Ovary (tissue), 9 donors: Measurements from ENCODE around the gene FOXP1. TPM values are rescaled to one million over a fixed set of nuclear protein-coding genes. Genes with fewer than 3 reads are reported as not detected.

ENCODE experiments used
- DNase-seq, 5 donors: peaks; one replicate each; pipeline ENCODE4 v3.0.0-alpha.2; 2019 to 2020
- H3K27ac ChIP-seq, 2 donors: fragments of 200-600 bp; one replicate each; pipeline versions ENCODE4 v1.5.1 to v1.8.0; 2019 to 2022
- H3K27me3 ChIP-seq: fragments of 200-600 bp; one replicate; pipeline ENCODE4 v1.8.0; 2022
- H3K36me3 ChIP-seq: fragments of 200-600 bp; sonication (generic); one replicate; pipeline ENCODE4 v1.5.1; 2019
- H3K4me1 ChIP-seq: one replicate; pipeline ENCODE4 v1.8.1; 2013; ENCODE audit warnings: mild to moderate bottlenecking, moderate library complexity; ENCODE audit not compliant: insufficient read depth
- H3K4me3 ChIP-seq: fragments of 200-600 bp; sonication (generic); one replicate; pipeline ENCODE4 v1.5.1; 2017
- H3K9me3 ChIP-seq, 2 donors: fragments of 200-600 bp in 1 of 2; sonication (generic) in 1 of 2; one replicate each; pipeline versions ENCODE4 v1.5.1 to v1.8.1; 2013 to 2019; ENCODE audit warnings: mild to moderate bottlenecking in 1 of 2, moderate library complexity in 1 of 2
- CTCF ChIP-seq, 3 donors: fragments of 450-650 bp in 2 of 3; fragments of 200-600 bp in 1 of 3; IDR thresholded peaks; one replicate each; pipeline versions ENCODE4 v1.5.1 to v1.8.0; 2016 to 2022; ENCODE audit warnings: antibody characterized with exemption in 3 of 3, mild to moderate bottlenecking in 1 of 3
- EP300 ChIP-seq: sonication (generic); formaldehyde crosslinking; IDR thresholded peaks from one replicate; pipeline ENCODE4 v1.6.1; 2017; ENCODE audit warnings: antibody characterized with exemption
- POLR2A ChIP-seq: fragments of 450-650 bp; IDR thresholded peaks from one replicate; pipeline ENCODE4 v1.6.1; 2017; ENCODE audit warnings: antibody characterized with exemption, mild to moderate bottlenecking, moderate library complexity
- WGBS, 3 donors: extraction: QIAGEN DNeasy Blood & Tissue Kit in 1 of 3; methylation state at CpG; one replicate each; pipeline versions ENCODE4 v1.1.5 to v1.1.7; 2013 to 2017; 5-methylcytosine and 5-hydroxymethylcytosine counted together
- intact Hi-C, 4 donors: fragments of 100-400 bp; cut with DNase I; formaldehyde crosslinking; loops; one replicate each; pipeline versions ENCODE4 v1.11.0 to v1.15.1; 2022 to 2023
- polyA plus RNA-seq, 2 donors: library from polyadenylated mRNA; stranded (reverse); fragments of 200-250 nt in 1 of 2; fragments of 350-450 nt in 1 of 2; fragmentation: Illumina TruSeq in 1 of 2; extraction: RNeasy Lipid Tissue Mini Kit (QIAGEN cat#74804) in 1 of 2; gene quantifications; one replicate each; pipeline ENCODE4 v1.2.3, GENCODE V29; 2013 to 2014
- total RNA-seq, 7 donors: library from RNA; depleted of rRNA in 2 of 7; stranded (reverse); fragments of >200 nt in 2 of 7; fragmentation: NEBNext Ultra II Directional in 3 of 7; extraction: Animal tissue kit (Norgen Biotek cat#: 25700) in 3 of 7; gene quantifications; one replicate each; pipeline versions ENCODE4 v1.1.0 to v1.2.4, GENCODE V29; 2016 to 2023
- donor health status: DM: no; HTN: no; CAD: no; lungs with moderate emphysema.
- donor health status: DM: no; HTN: no; CAD: no.
- donor health status: Bipolar disorder and iron deficiency.
- donor health status: DM: yes; HTN: yes; CAD: no.
- donor health status: DM: no; HTN: no; CAD: no.
- donor health status: DM: yes; HTN: yes; CAD: no.

Gene FOXP1
- total and polyA plus RNA-seq, 9 donors, result 31.7 to 126 (median 114) TPM

DNA sequence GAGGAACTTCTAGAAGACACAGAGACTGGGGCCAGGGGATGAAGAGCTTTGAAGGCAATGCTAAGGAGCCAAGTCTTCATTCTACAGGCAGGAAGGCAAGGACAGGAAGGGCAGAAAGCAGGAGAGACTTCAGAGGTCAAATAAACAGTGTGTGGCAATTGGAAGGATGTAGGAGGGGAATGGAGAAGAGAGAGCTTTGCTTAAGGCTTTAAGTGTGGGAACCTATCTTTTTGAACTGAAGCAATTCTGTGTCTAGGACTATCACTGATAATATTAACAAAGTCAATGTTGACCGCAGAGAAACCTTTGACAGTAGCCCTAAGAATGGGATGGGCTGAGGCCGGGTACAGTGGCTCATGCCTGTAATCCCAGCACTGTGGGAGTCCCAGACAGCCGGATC, 325.0 kb downstream of the FOXP1 start:
- TF ChIP-seq POLR2A, result no peak
- TF ChIP-seq EP300, result no peak
- no peak for TF ChIP-seq CTCF (IDR thresholded peaks at IDR 0.05)
- DNase-seq, result no peak
- Histone ChIP-seq H3K27me3 (no peaks in the 10 kb centered on the region), H3K4me3 (no peak overlapping the region), H3K27ac (no peak overlapping the region), H3K9me3 (no peaks in the 10 kb centered on the region), H3K4me1 (peaks cover 6% of the 10 kb centered on the region), H3K36me3 (no peaks in the 10 kb centered on the region)
- 91 to 98% (median 93%) methylated on average over 3 of the region's 3 CpGs for WGBS, 3 donors
- intact Hi-C loops, result no loop called here

GRCh38 chr3:71258116-71258515, 325.4 kb downstream of the FOXP1 start:
- DNase-seq, result no peak
- Histone ChIP-seq H3K4me1 (peaks cover 6% of the 10 kb centered on the region), H3K4me3 (no peak overlapping the region), H3K27me3 (no peaks in the 10 kb centered on the region), H3K27ac (no peak overlapping the region), H3K9me3 (no peaks in the 10 kb centered on the region), H3K36me3 (no peaks in the 10 kb centered on the region)
- intact Hi-C loops, result no loop called here
- 71 to 80% (median 76%) methylated on average over 1 of the region's 1 CpG for WGBS, 3 donors
- TF ChIP-seq POLR2A (no peak), CTCF (IDR thresholded peaks at IDR 0.05) (no peak), EP300 (no peak)

DNA sequence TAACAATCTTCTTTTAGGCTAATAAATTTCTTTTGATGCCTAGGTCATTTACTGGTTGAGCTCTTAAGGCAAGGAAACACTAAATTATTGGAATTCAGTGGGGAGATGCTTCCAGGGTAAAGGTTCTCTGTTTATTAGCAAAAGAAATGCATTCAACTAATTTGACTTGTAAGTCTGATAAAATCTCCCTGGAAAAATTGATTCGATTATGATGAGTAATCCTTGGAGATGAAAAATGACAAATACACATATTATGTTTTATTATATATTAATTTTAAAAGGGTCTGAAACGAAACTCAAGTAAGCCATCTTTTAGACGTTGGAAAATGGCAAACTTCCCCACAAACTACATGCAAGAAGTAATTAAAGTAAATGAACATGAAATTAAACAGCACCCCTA, 328.0 kb downstream of the FOXP1 start:
- Histone ChIP-seq H3K4me3 (no peak overlapping the region), H3K36me3 (no peaks in the 10 kb centered on the region), H3K27ac (no peak overlapping the region), H3K27me3 (no peaks in the 10 kb centered on the region), H3K9me3 (no peaks in the 10 kb centered on the region), H3K4me1 (peaks cover 6% of the 10 kb centered on the region)
- DNase-seq, result no peak
- WGBS, 3 donors, result 87 to 95% (median 89%) methylated on average over 3 of the region's 3 CpGs
- TF ChIP-seq POLR2A (no peak), EP300 (no peak), CTCF (IDR thresholded peaks at IDR 0.05) (no peak)
- intact Hi-C loops, result no loop called here

DNA sequence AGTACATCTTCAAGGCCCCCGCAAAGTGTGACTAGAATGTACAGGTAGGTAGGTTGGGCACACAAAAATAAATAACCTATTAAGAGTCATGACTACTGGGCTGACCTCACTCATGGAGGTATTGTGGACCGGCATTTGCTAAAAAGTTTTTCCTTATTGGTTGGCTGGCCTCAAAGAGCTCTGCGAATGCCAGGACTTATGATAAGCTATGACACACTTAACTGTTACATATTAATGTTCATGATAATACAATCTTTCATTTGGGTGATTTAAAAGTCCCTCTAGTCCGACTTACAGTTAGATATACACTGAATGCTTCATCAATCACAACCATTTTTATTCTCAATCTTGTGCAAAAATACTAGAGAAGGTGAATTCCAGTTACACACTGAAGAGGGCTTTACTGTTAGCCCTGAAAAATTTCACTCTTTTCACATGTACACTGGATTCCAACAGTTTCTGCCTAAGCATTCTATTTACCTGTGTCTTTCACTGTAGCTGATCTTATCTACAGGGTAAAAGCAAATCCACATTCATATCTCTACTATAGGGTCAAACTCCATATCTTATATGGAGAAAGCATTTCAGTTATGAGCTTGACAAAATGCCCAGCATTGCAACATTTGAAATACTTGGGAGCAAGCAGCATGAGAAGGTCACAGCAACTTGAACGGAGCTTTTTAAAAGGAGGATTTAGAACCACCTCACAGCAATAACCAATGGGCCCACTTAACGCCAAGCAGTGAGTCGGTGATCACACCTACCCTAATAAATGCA, 329.1 kb downstream of the FOXP1 start:
- intact Hi-C loops, result no loop called here
- H3K27ac ChIP-seq, result no peak overlapping the region

More for the DNA sequence above, 329.1 kb downstream of the FOXP1 start:
- Histone ChIP-seq H3K36me3 (no peaks in the 10 kb centered on the region), H3K9me3 (no peaks in the 10 kb centered on the region), H3K27me3 (no peaks in the 10 kb centered on the region), H3K4me1 (peaks cover 6% of the 10 kb centered on the region), H3K4me3 (no peak overlapping the region)
- no peak for DNase-seq
- TF ChIP-seq CTCF (IDR thresholded peaks at IDR 0.05), result no peak
- TF ChIP-seq POLR2A, result no peak
- TF ChIP-seq EP300, result no peak
- WGBS, 3 donors, result 60 to 64% (median 63%) methylated on average over 7 of the region's 7 CpGs
